Calu3 (cell line): ENCODE measurements around the gene CLDN1. TPM values are rescaled to one million over a fixed set of nuclear protein-coding genes. Genes with fewer than 3 reads are reported as not detected.

Source experiments
- BruUV-seq: library from RNA; stranded (reverse); fragments of 400-500 nt; replicated peaks from 2 replicates; lab custom pipeline; 2021; lab: Mats Ljungman, UMichigan
- CTCF ChIA-PET: fragments of 300-600 bp; sonication (Branson Sonifier 250); formaldehyde crosslinking; loops from one replicate; lab custom pipeline; 2022; ENCODE audit warnings: antibody characterized with exemption; lab: Charles Lee
- DNase-seq: peaks from one replicate; pipeline ENCODE4 v3.0.0; 2022
- H3K27ac Mint-ChIP-seq: one replicate; pipeline ENCODE4 v1.8.0; 2022; ENCODE audit warnings: mixed read lengths; ENCODE audit not compliant: unreplicated experiment
- H3K27me3 Mint-ChIP-seq: one replicate; pipeline ENCODE4 v1.8.0; 2022; ENCODE audit warnings: mixed read lengths; ENCODE audit not compliant: unreplicated experiment
- H3K36me3 Mint-ChIP-seq: one replicate; pipeline ENCODE4 v1.8.0; 2022; ENCODE audit warnings: mild to moderate bottlenecking, moderate library complexity, mixed read lengths; ENCODE audit not compliant: insufficient read depth, unreplicated experiment
- H3K4me1 Mint-ChIP-seq: one replicate; pipeline ENCODE4 v1.8.0; 2022; ENCODE audit warnings: mild to moderate bottlenecking, low read depth, mixed read lengths; ENCODE audit not compliant: unreplicated experiment
- H3K4me3 Mint-ChIP-seq: one replicate; pipeline ENCODE4 v1.8.0; 2022; ENCODE audit warnings: mild to moderate bottlenecking, low read depth, moderate library complexity, mixed read lengths; ENCODE audit not compliant: unreplicated experiment
- H3K9me3 Mint-ChIP-seq: one replicate; pipeline ENCODE4 v1.8.0; 2022; ENCODE audit warnings: low read depth, mixed read lengths; ENCODE audit not compliant: unreplicated experiment
- intact Hi-C: fragments of 100-400 bp; cut with micrococcal nuclease; formaldehyde crosslinking; loops from one replicate; pipeline ENCODE4 v1.10.0; 2022; ENCODE audit not compliant: unreplicated experiment
- total RNA-seq: library from RNA; stranded (reverse); gene quantifications from 2 replicates; pipeline ENCODE4 v1.2.3, GENCODE V29; 2022
- TF ChIP-seq, protein P1 (sequence below): fragments of 200-600 bp; IDR thresholded peaks from one replicate; pipeline ENCODE4 v1.8.0; 2022; ENCODE audit warnings: antibody characterized with exemption; ENCODE audit not compliant: unreplicated experiment

Gene CLDN1
- total RNA-seq, 1 experiment from 2014 or later: 253 TPM

DNA sequence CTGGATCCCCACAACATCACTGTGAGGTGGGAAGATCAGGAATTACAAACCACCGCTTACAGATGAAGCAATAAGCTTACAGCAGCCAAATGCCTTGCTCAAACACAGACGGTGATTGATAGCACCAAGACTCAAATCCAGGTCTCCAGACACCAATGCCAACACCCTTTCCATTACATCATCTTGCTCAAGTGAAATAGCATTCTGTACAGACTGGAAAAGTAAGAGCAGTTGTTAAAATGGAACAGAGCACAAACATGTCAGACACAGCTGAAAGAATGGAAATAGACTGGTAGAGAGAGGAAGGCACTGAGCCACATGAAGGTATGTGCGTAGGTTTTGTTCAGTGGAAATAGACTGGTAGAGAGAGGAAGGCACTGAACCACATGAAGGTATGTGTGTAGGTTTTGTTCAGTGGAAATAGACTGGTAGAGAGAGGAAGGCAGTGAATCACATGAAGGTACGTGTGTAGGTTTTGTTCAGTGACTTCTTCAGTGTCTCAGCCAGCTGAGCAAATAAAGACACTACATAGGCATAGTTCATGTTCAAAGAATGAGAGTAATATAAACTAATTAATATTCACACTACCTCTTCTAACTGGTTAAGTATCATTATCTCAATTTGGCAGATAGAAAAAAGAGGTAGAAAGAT is 15.6 kb downstream of the CLDN1 start:
- Mint-ChIP-seq H3K4me3 (peak overlapping the region; percentile 51), H3K36me3 (peaks cover 70% of the 10 kb centered on the region), H3K9me3 (no peaks in the 10 kb centered on the region), H3K4me1 (peaks cover 61% of the 10 kb centered on the region), H3K27me3 (no peaks in the 10 kb centered on the region), H3K27ac (peak overlapping the region; percentile 90)
- intact Hi-C loops: loop anchor here (1.0 to 2.0 kb wide), 3 partner anchors 14 to 76 kb away; no protein-coding TSS in a partner anchor
- CTCF ChIA-PET: interaction anchor here (0.6 to 2.2 kb wide), 8 partner anchors 12 to 82 kb away, joined by 3 to 12 read pairs (median 4); partner anchors contain the start of gene CLDN1
- BruUV-seq: TSS peak; percentile 94
- TF ChIP-seq, protein P1, sequence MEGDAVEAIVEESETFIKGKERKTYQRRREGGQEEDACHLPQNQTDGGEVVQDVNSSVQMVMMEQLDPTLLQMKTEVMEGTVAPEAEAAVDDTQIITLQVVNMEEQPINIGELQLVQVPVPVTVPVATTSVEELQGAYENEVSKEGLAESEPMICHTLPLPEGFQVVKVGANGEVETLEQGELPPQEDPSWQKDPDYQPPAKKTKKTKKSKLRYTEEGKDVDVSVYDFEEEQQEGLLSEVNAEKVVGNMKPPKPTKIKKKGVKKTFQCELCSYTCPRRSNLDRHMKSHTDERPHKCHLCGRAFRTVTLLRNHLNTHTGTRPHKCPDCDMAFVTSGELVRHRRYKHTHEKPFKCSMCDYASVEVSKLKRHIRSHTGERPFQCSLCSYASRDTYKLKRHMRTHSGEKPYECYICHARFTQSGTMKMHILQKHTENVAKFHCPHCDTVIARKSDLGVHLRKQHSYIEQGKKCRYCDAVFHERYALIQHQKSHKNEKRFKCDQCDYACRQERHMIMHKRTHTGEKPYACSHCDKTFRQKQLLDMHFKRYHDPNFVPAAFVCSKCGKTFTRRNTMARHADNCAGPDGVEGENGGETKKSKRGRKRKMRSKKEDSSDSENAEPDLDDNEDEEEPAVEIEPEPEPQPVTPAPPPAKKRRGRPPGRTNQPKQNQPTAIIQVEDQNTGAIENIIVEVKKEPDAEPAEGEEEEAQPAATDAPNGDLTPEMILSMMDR: no peak
- peak; percentile 67 for DNase-seq

DNA sequence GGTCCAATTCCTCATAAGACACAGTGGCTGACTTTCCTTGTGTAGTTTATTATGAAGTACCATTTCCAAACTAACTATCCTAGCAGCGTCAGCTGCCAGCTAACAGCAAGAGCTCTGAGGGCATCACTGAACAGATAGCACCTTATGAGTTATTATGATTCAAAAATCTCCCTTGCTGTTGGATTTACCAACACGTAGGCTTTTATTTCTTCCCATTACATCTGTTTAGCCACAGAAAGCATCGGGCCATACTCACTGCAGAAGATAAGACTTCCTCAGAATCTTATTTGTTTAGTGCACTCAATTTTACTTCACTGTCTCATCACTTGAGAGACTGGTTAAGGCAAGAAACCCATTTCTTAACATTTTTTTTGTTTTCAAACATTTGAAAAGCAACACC is 16.2 kb downstream of the CLDN1 start:
- Mint-ChIP-seq H3K9me3 (no peaks in the 10 kb centered on the region), H3K36me3 (peaks cover 73% of the 10 kb centered on the region), H3K27ac (peak overlapping the region; percentile 90), H3K27me3 (no peaks in the 10 kb centered on the region), H3K4me1 (peaks cover 67% of the 10 kb centered on the region), H3K4me3 (peak overlapping the region; percentile 51)
- intact Hi-C loops: loop anchor here (2.0 kb wide), 1 partner anchor 75 kb away; no protein-coding TSS in a partner anchor
- no peak for DNase-seq
- CTCF ChIA-PET: interaction anchor here (0.8 to 2.2 kb wide), 4 partner anchors 13 to 82 kb away, joined by 4 to 12 read pairs (median 6); partner anchors contain the start of gene CLDN1
- TSS peak; percentile 23 for BruUV-seq
- TF ChIP-seq, protein P1: no peak

DNA sequence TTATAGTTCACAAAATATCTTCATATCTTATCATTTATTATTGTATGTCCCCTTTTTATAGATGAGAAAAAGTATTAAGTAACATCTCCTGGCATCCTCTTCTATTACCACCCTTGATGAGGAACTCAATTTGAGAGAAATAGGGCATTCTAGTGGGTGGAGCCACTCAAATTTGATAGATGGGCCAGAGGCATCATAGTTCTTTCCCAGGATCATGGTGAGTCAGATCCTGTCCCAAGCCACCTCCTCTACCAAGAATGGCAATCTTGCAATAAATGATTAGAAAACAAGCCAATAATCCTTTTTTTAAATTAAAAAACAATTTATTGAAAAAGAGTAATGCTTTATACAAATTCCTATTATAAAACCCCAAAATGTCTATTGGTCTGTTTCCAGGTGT is 16.8 kb downstream of the CLDN1 start:
- TF ChIP-seq, protein P1: no peak
- Mint-ChIP-seq H3K36me3 (peaks cover 71% of the 10 kb centered on the region), H3K4me1 (peaks cover 74% of the 10 kb centered on the region), H3K27me3 (no peaks in the 10 kb centered on the region), H3K9me3 (no peaks in the 10 kb centered on the region), H3K27ac (peak overlapping the region; percentile 90), H3K4me3 (no peak overlapping the region)
- no TSS peak for BruUV-seq
- CTCF ChIA-PET: interaction anchor here (2.2 kb wide), 2 partner anchors 13 to 17 kb away, joined by 8 to 12 read pairs; partner anchors contain the start of gene CLDN1
- peak; percentile 51 for DNase-seq
- intact Hi-C loops: no loop called here

DNA sequence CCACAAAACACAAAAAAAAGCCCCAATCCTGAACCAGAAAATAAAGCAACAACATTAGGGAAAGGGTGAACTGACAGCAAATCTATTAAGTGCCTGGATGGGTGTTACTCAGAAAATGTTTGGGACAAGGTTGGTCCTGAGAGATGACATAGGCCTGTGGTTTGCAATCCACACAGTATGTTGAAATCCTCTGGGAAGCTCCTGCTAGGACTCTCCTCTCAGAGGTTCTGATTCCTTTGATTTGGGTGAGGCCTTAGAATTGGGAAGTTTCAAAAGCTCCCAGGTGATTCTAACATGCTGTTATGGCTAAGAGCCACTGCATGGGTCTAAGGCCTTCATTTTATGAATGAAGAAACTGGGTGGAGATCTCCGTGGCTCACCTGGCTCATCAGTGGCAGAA is 18.4 kb downstream of the CLDN1 start:
- BruUV-seq: no TSS peak
- TF ChIP-seq, protein P1: no peak
- DNase-seq: no peak
- H3K4me3 Mint-ChIP-seq: no peak overlapping the region
- H3K36me3 Mint-ChIP-seq: peaks cover 66% of the 10 kb centered on the region
- H3K27me3 Mint-ChIP-seq: no peaks in the 10 kb centered on the region
- peaks cover 69% of the 10 kb centered on the region for H3K4me1 Mint-ChIP-seq
- peak overlapping the region; percentile 30 for H3K27ac Mint-ChIP-seq
- intact Hi-C loops: no loop called here
- CTCF ChIA-PET: interaction anchor here (2.2 kb wide), 1 partner anchor 18 kb away, joined by 8 read pairs; the partner anchor contains the start of gene CLDN1
- no peaks in the 10 kb centered on the region for H3K9me3 Mint-ChIP-seq
